Loucy (cell line): ENCODE measurements around the gene ARHGEF25.
"Not testable (repeated sequence)": the region's sequence is repeated elsewhere in the genome, so short reads cannot be mapped to it uniquely, and the experiment has no call there.

Source experiments
- CTCF ChIP-seq: fragments of 200-600 bp; sonication (generic); conservative IDR thresholded peaks from 2 replicates; pipeline ENCODE4 v1.5.1; 2014; ENCODE audit warnings: mild to moderate bottlenecking, antibody characterized with exemption, low read length
- EZH2phosphoT487 ChIP-seq: fragments of 200-600 bp; IDR thresholded peaks from 2 replicates; pipeline ENCODE4 v1.6.1; 2018; ENCODE audit warnings: antibody characterized with exemption, mild to moderate bottlenecking, moderate library complexity, borderline replicate concordance

- TF ChIP-seq CTCF, EZH2phosphoT487: not testable (repeated sequence)
Observed at GRCh38 chr12:57656408-57656807, 45.2 kb downstream of the ARHGEF25 start.
